Mesendoderm (in vitro differentiated cells): ENCODE data around the gene TAF11L9. TPM values are rescaled to one million over a fixed set of nuclear protein-coding genes. Genes with fewer than 3 reads are reported as not detected.
"Not testable (repeated sequence)": the region's sequence is repeated elsewhere in the genome, so short reads cannot be mapped to it uniquely, and the experiment has no call there.

Experiments
- DNase-seq: peaks from one replicate; pipeline ENCODE4 v3.0.0; 2013
- H2AK5ac ChIP-seq: 2 replicates; pipeline ENCODE4 v1.6.1; 2013; ENCODE audit warnings: low read length, inconsistent platforms
- H2BK120ac ChIP-seq: 2 replicates; pipeline ENCODE4 v1.6.1; 2013; ENCODE audit warnings: low read depth, mild to moderate bottlenecking, low read length, moderate library complexity, mixed read lengths
- H2BK15ac ChIP-seq: replicated peaks from 2 replicates; pipeline ENCODE4 v1.6.1; 2013; ENCODE audit warnings: low read depth, mild to moderate bottlenecking, moderate library complexity
- H2BK5ac ChIP-seq: 2 replicates; pipeline ENCODE4 v1.6.1; 2013; ENCODE audit warnings: low read length, inconsistent platforms
- H3K18ac ChIP-seq: 2 replicates; pipeline ENCODE4 v1.6.1; 2013; ENCODE audit warnings: mild to moderate bottlenecking, low read length, mixed read lengths
- H3K23ac ChIP-seq: one replicate; pipeline ENCODE4 v1.6.1; 2013; ENCODE audit warnings: low read length
- H3K27ac ChIP-seq: 2 replicates; pipeline ENCODE4 v1.5.1; 2013; ENCODE audit warnings: low read depth, mild to moderate bottlenecking, inconsistent platforms, low read length, moderate library complexity
- H3K27me3 ChIP-seq: 2 replicates; pipeline ENCODE4 v1.6.1; 2013; ENCODE audit warnings: low read length, control low read depth, mild to moderate bottlenecking, inconsistent platforms; ENCODE audit not compliant: insufficient read depth, poor library complexity
- H3K36me3 ChIP-seq: 2 replicates; pipeline ENCODE4 v1.6.1; 2013; ENCODE audit warnings: low read length, inconsistent platforms; ENCODE audit not compliant: control insufficient read depth, insufficient read depth
- H3K4ac ChIP-seq: one replicate; pipeline ENCODE4 v1.6.1; 2013; ENCODE audit warnings: low read depth, mild to moderate bottlenecking, low read length, moderate library complexity
- H3K4me1 ChIP-seq: 2 replicates; pipeline ENCODE4 v1.6.1; 2013; ENCODE audit warnings: low read depth, low read length, inconsistent platforms; ENCODE audit not compliant: control insufficient read depth
- H3K4me2 ChIP-seq: 2 replicates; pipeline ENCODE4 v1.6.1; 2013; ENCODE audit warnings: low read length
- H3K4me3 ChIP-seq: 2 replicates; pipeline ENCODE4 v1.5.1; 2013; ENCODE audit warnings: mild to moderate bottlenecking, low read length
- H3K56ac ChIP-seq: one replicate; pipeline ENCODE4 v1.6.1; 2013; ENCODE audit warnings: low read length
- H3K79me1 ChIP-seq: 2 replicates; pipeline ENCODE4 v1.6.1; 2013; ENCODE audit warnings: low read length, inconsistent platforms
- H3K79me2 ChIP-seq: 2 replicates; pipeline ENCODE4 v1.6.1; 2013; ENCODE audit warnings: mild to moderate bottlenecking, low read length; ENCODE audit not compliant: control insufficient read depth, insufficient read depth
- H3K9ac ChIP-seq: 2 replicates; pipeline ENCODE4 v1.6.1; 2013; ENCODE audit warnings: low read length, inconsistent platforms
- H4K5ac ChIP-seq: one replicate; pipeline ENCODE4 v1.6.1; 2013; ENCODE audit warnings: low read length
- H4K8ac ChIP-seq: one replicate; pipeline ENCODE4 v1.6.1; 2013; ENCODE audit warnings: low read depth, mild to moderate bottlenecking, control low read depth, low read length, moderate library complexity
- WGBS: extraction: QIAGEN DNeasy Blood & Tissue Kit; methylation state at CpG from one replicate; pipeline ENCODE4 v1.1.7; 2013; ENCODE audit warnings: low lambda C conversion rate, missing lambda C conversion rate; ENCODE audit not compliant: insufficient coverage; ENCODE audit errors: extremely low coverage; 5-methylcytosine and 5-hydroxymethylcytosine counted together
- small RNA-seq: library from polyadenylated mRNA; stranded (forward); fragments of <200 nt; extraction: miRNeasy Mini kit (QIAGEN cat#:217004); gene quantifications from one replicate; pipeline ENCODE3, GENCODE V24; 2013; ENCODE audit not compliant: insufficient read depth

TAF11L9 gene

DNA sequence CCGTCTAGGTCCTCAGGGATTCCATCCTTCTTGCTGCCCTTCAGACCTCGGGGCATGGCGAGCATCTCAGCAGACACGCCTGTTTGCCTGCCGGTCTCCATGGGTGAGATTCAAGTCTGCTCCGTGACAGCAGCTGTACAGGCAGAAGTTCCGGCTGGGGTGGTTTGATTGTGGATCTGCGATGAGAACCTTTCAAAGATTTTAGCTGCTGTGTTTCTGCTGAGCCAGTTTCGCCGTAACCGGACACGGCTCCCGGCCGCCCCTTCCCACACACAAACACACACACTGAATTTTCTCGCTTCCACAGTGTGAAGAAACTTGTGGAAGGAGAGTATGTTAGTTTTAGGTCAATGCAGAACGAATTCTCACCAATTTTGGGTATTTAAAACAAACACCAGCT lies 3.3 kb downstream of the TAF11L9 start, which contains the start of gene TAF11L8:
TSS of gene TAF11L8 (minus strand) at position 101 of the 400 bp plus-strand sequence.
- H2BK5ac ChIP-seq, H3K4me2 ChIP-seq, H3K56ac ChIP-seq, H3K18ac ChIP-seq, H3K4me3 ChIP-seq, H3K27ac ChIP-seq, H4K8ac ChIP-seq, H3K79me1 ChIP-seq, H3K27me3 ChIP-seq, H3K4me1 ChIP-seq, H2BK15ac ChIP-seq, H2BK120ac ChIP-seq, H2AK5ac ChIP-seq, H4K5ac ChIP-seq, H3K79me2 ChIP-seq, H3K36me3 ChIP-seq, H3K4ac ChIP-seq, DNase-seq, H3K9ac ChIP-seq, H3K23ac ChIP-seq: not testable (repeated sequence)
- WGBS = no CpG with 5 or more reads among the region's 16 CpGs

GRCh38 chr5:17585658-17586057 lies 8.5 kb downstream of the TAF11L9 start, which contains the start of gene TAF11L7:
Gene TAF11L7, minus strand, starts transcription at chr5:17585758.
- not testable (repeated sequence) for H4K5ac ChIP-seq, H3K27me3 ChIP-seq, H4K8ac ChIP-seq, H2BK15ac ChIP-seq, H3K27ac ChIP-seq, DNase-seq, H3K18ac ChIP-seq, H3K4me3 ChIP-seq, H2AK5ac ChIP-seq, H2BK5ac ChIP-seq, H3K79me1 ChIP-seq, H3K4ac ChIP-seq, H3K79me2 ChIP-seq, H3K36me3 ChIP-seq, H3K23ac ChIP-seq, H3K4me1 ChIP-seq, H3K56ac ChIP-seq, H3K4me2 ChIP-seq, H2BK120ac ChIP-seq, H3K9ac ChIP-seq
- WGBS = no CpG with 5 or more reads among the region's 16 CpGs

Small RNAs within 50 kb of the gene (small RNA-seq; reads per million reads assigned to genes)
- not detected for gene AC233724.3
- gene AC233724.4 = not detected
- gene AC233724.6 = not detected
- gene AC233724.7 = not detected
